ENCODE data around the gene CDC42BPA.
"Not testable (repeated sequence)": the region's sequence is repeated elsewhere in the genome, so short reads cannot be mapped to it uniquely, and the experiment has no call there.

CDC42BPA gene

GRCh38 chr1:227125929-227126545 lies 192.3 kb downstream of the CDC42BPA start:
- DNase-seq (ENCODE audit: low read depth): no peak

GRCh38 chr1:227124473-227124872 lies 193.8 kb downstream of the CDC42BPA start:
- no peak for DNase-seq (ENCODE audit: low read depth)

- no peak for DNase-seq (ENCODE audit: low read depth)
Observed at GRCh38 chr1:227120826-227121225, 197.5 kb downstream of the CDC42BPA start.

- DNase-seq (ENCODE audit: low read depth): no peak
Observed at GRCh38 chr1:227112538-227112937, 205.8 kb downstream of the CDC42BPA start.

- no peak for DNase-seq (ENCODE audit: low read depth)
Observed at GRCh38 chr1:227111782-227112181, 206.5 kb downstream of the CDC42BPA start.

GRCh38 chr1:227105291-227105690 lies 213.0 kb downstream of the CDC42BPA start:
- DNase-seq (ENCODE audit: low read depth): not testable (repeated sequence)

- DNase-seq (ENCODE audit: low read depth): no peak
Observed at GRCh38 chr1:227102056-227102455, 216.2 kb downstream of the CDC42BPA start.

GRCh38 chr1:227094249-227094966 lies 223.9 kb downstream of the CDC42BPA start:
- DNase-seq (ENCODE audit: low read depth): no peak

DNA sequence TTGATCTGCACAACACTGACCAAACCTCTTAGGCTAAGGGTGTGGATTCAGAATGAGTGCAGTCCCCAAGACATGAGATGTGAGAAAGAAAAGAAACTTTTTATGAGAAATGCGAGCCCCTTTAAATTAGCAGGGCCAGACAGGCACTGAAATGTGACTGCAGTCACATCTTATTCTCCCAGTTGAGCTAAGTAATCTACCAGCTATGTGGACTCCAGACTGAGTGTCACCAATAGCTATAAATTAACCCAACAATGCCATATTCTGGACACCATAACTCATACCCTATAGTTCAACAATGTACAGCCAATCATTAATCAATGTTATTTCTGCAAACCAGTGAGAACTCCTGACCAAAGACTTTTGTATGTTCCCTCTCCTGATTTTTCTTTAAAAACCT lies 225.0 kb downstream of the CDC42BPA start:
- no peak for DNase-seq (ENCODE audit: low read depth)

- DNase-seq (ENCODE audit: low read depth): no peak
Observed at GRCh38 chr1:227092069-227092468, 226.2 kb downstream of the CDC42BPA start.

DNA sequence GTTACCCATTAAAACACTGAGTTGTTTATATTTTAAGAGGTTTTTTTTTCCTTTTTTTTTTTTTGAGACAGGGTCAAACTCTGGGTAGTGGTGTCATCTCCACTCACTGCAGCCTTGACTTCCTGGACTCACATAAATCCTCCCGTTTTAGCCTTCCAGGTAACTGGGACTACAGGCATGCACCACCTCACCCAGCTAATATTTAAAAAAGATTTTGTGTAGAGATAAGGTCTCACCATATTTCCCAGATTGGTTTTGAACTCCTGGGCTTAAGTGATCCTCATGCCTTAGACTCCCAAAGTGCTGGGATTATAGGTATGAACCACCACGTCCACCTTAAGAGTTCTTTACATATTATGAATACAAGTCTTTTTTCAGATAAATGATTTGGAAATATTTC lies 231.7 kb downstream of the CDC42BPA start:
- no peak for DNase-seq (ENCODE audit: low read depth)

DNA sequence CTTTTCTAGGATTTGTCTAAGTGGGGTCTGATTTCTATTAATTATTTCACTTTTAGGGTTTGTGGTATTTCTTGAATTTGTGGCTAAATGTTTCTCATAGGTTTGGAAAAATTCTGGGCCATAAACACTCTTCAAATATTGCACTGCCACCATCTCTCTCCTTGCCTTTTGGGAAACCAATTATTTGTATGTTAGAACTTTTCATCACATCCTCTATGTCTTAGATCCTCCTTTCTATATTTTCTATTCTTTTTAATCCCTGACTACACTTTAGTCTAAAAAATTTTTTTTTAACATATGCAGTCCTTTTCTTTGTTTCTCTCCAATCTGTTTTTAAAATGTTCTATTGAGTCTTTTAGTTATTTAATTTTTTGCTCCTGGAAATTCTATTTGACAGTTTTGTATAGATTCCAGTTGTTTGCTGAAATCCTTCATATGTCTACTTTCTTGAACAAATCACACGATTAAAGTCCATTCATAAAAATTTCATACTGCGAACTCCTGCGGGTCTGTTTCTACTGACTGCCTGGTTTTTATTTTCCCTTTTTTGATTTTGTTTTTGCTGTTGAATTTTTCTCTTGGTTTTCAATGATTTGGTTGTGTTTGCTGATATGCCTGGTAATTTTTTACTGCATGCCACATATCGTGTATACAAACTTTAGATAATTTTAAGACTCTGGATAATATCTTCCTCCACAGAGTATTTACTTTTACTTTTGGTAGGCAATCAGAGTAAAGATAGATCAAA lies 235.1 kb downstream of the CDC42BPA start:
- DNase-seq (ENCODE audit: low read depth): no peak

DNA sequence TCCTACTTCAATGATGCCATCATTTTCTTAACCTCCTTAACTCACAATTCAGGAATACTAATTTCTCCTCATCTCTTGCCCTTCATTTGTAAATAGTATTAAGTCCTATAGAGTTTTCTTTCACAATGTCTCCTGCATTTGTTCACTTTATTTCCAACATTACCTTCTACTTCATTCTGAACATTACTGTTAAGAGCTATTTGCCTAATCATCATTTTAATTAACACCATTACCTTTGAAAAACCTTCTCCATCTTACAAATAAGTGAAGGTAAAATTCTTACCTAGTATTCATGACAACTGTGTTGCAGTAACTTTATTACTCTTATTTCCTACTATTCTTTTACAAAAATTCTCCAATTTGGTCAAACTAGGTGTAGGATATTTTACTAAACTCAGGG lies 240.5 kb downstream of the CDC42BPA start:
- no peak for DNase-seq (ENCODE audit: low read depth)

GRCh38 chr1:227073786-227074185 lies 244.5 kb downstream of the CDC42BPA start:
- no peak for DNase-seq (ENCODE audit: low read depth)

DNA sequence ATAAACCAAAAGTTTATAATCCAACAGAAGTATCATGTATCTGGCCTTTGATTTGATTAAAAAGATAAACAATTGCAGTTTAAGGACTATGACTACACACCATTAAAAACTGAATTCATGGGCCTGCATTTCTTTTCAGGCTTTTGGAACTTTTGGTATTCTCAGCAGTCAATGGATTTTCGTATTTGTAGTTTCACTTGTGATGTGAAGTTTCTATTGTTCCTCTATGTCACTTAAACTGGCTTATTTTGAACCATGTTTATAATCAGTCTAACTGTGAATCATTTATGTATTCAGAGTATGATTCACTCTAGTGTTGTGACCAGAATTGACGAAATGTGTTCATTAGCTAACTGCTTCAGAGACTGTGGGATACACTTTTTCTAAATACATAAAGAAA lies 245.3 kb downstream of the CDC42BPA start:
- peak; percentile 72 for DNase-seq (ENCODE audit: low read depth)

DNA sequence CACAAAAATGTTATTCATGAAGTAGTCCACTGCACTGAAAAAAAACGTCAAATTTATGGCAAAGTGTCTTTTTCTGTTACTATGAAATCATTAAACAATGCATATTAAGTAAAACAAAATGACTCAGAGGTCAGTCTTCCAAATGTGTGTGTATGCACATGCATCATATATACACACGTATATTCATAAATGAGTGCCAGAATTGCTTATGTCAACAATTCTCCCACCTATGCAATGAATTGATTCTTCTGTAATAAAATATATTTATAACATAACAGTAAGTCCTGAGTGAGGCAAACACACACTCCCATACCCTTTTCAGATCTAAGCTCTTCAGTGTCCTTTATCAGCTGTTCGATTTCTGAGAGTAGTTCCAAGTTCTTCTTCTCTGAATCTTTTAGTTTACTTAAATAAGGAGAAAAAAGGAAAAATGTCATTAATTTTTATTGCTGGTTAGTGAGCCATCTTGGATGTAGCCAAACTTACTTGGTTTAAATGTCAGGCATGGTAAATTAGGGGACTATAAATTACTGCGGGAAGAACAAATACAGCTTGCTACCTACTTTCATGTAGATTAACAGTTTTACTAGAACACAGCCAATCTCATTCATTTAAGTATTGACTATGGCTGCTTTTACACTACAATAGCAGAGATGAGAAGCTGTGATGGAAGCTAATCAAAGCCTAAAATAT lies 246.3 kb downstream of the CDC42BPA start:
- DNase-seq (ENCODE audit: low read depth): no peak

- no peak for DNase-seq (ENCODE audit: low read depth)
Observed at GRCh38 chr1:227070638-227071285, 247.5 kb downstream of the CDC42BPA start.

DNA sequence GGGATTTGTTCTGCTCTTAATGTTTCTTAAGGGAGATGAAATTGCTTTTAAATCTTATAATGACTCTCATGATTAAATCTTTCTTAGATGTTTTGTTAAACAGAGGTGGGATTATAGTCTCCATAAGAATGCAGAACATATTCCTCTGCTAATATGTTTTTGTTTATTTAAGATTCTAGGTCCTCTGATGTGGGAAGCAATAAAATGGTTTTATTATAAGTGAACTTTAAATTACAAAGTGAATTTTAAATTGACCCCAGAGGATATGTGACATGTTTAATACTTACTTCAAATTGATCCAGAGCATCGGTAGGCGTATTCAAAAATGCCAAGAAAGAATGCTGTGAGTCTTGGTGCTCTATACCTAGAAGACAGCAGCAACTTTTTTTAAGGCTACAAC lies 248.8 kb downstream of the CDC42BPA start:
- DNase-seq (ENCODE audit: low read depth): no peak

- peak; percentile 46 for DNase-seq (ENCODE audit: low read depth)
Observed at GRCh38 chr1:227068883-227069282, 249.4 kb downstream of the CDC42BPA start.

DNA sequence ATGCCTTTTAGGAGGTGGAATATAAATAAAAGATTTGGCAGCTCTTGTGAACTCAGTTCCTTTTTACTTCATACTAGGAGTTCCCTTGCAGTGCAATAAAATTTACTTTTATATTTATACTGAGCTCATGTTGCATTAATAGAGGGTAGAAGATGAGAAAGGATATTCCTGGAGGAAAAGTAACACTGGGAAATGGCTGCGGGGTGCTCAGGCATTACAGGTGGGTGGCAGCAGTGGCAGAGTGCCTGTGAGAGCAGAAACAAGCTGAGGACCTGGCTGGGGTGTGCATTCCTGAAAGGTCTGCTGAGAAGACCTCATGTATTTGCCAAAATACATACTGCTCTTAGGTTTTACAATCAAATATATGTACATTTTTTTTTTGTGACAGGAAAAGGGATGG lies 251.3 kb downstream of the CDC42BPA start:
- no peak for DNase-seq (ENCODE audit: low read depth)

DNA sequence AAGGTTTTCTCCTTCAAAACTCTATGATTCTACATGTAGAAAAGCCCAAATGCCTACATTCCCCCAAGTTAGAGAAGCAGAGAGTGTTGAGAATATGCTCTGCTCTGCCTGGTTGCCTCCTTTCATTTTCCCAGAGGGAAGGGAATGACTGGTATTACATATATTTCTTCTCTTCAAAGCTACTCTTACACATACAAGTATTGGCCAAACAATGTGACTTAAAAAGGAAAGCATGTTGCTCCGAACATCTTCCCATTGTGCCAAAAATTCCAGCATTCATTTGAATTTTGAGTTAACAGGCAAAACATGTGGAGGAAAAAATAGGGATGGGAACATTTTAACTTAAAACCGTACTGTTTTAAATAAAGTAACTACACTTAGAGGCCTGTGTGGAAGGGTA lies 253.0 kb downstream of the CDC42BPA start:
- DNase-seq (ENCODE audit: low read depth): no peak

DNA sequence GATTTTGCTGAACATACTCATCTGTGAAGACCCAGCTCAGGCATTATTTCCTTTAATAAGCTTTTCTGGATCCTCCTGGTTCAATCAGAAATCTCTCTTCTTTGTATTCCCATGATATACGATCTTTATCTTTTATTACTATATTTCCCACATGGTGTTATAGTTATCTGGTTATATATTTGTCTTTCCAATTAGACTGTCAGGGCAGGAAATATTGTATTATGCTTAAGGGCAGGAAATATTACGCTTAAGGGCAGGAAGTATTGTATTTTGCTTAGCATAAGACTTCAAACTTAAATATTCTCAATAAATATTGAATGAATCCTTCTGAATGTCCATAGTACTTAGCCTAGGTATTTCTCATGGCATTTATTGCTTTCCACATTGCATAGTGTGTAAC lies 256.0 kb downstream of the CDC42BPA start:
- no peak for DNase-seq (ENCODE audit: low read depth)

Measured in amniotic epithelial cell (primary cell).